Vagina (tissue), 2 donors: ENCODE measurements around the gene SIGMAR1. TPM values are rescaled to one million over a fixed set of nuclear protein-coding genes. Genes with fewer than 3 reads are reported as not detected.

Experiments
- DNase-seq, 2 donors: peaks; one replicate each; pipeline ENCODE4 v3.0.0-alpha.2; 2017; ENCODE audit errors: extremely low spot score in 2 of 2
- H3K27ac ChIP-seq: fragments of 200-600 bp; sonication (generic); one replicate; pipeline ENCODE4 v1.5.1; 2019
- H3K27me3 ChIP-seq: fragments of 200-600 bp; sonication (generic); one replicate; pipeline ENCODE4 v1.5.1; 2019
- H3K36me3 ChIP-seq, 2 donors: fragments of 200-600 bp; sonication (generic); one replicate each; pipeline ENCODE4 v1.5.1; 2017 to 2019
- H3K4me1 ChIP-seq: fragments of 200-600 bp; sonication (generic); one replicate; pipeline ENCODE4 v1.5.1; 2019
- H3K4me3 ChIP-seq, 2 donors: fragments of 200-600 bp; sonication (generic); 1 replicate in 1 of 2; 2 replicates in 1 of 2; pipeline ENCODE4 v1.5.1; 2016 to 2019
- H3K9me3 ChIP-seq: fragments of 200-600 bp; sonication (generic); one replicate; pipeline ENCODE4 v1.5.1; 2019
- POLR2A ChIP-seq, 2 donors: fragments of 450-650 bp; IDR thresholded peaks; one replicate each; pipeline ENCODE4 v1.6.1; 2017; ENCODE audit warnings: antibody characterized with exemption in 2 of 2, mild to moderate bottlenecking in 2 of 2, moderate library complexity in 2 of 2
- POLR2AphosphoS5 ChIP-seq, 2 donors: sonication (generic); formaldehyde crosslinking; IDR thresholded peaks; one replicate each; pipeline ENCODE4 v1.9.0; 2017; ENCODE audit warnings: antibody characterized with exemption in 2 of 2, mild to moderate bottlenecking in 2 of 2, low read depth in 1 of 2; ENCODE audit not compliant: insufficient read depth in 1 of 2
- intact Hi-C: fragments of 100-400 bp; cut with DNase I; formaldehyde crosslinking; loops from one replicate; pipeline ENCODE4 v1.15.1; 2023
- total RNA-seq: library from RNA; depleted of rRNA; stranded (reverse); fragments of >200 nt; gene quantifications from one replicate; pipeline ENCODE4 v1.2.3, GENCODE V29; 2016
- TF ChIP-seq, protein P1 (sequence below), 3 experiments: fragments of 450-650 bp in 2 of 3; fragments of 200-600 bp in 1 of 3; sonication (generic) in 1 of 3; IDR thresholded peaks; one replicate each; pipeline ENCODE4 v1.5.1; 2017 to 2019; ENCODE audit warnings: antibody characterized with exemption in 3 of 3, mild to moderate bottlenecking in 2 of 3, moderate library complexity in 2 of 3

SIGMAR1 gene
- total RNA-seq, 1 donor from 2014 or later, result 79.3 TPM

DNA sequence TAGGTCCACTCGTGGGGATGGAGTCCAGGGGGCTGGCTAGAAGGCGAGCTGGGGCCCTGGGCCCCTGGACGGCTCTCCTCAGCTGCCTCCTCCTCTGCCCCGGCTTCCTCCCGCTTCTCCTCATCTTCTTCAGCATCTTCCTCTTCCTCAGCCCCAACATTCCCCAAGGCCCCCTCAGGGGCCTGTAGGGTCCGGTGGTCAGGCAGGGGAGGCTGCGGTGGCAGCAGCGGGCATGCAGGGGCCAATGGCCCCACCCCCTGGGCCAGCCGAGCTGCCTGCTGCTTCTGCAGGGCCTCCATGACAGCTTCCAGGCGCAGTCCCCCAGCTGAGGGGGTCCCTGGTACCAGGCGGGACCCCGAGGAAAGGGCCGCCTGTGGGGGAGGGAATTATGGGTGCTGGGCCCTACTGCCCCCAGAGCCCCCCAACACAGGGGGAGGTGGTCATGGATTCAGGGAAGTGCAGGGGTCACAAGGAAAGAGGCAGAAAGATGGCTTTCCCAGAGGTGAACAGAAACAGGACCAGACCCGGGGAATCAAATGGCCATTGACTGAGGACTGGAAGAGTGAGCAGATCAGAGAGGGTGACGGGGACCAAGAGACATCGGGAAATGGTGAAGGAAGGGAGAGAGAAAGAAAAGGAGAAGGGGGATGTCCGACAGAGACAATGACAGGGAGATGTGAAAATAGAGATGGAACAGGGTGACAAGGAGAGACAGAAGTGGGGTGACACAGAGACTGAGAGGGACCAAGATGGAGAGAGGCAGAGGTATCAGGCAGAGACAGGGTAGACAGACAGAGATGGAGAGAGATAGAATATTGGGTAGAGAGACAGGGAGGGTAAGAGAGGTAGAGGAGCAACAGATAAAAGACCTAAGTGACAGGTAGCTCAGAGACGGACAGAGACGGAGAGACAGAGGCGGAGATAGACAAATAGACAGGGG, 9.6 kb downstream of the SIGMAR1 start:
- TF ChIP-seq POLR2AphosphoS5 (IDR thresholded peaks at IDR 0.05; ENCODE audit: insufficient read depth in 1 of 2, low read depth in 1 of 2), result no peak
- TF ChIP-seq, protein P1, sequence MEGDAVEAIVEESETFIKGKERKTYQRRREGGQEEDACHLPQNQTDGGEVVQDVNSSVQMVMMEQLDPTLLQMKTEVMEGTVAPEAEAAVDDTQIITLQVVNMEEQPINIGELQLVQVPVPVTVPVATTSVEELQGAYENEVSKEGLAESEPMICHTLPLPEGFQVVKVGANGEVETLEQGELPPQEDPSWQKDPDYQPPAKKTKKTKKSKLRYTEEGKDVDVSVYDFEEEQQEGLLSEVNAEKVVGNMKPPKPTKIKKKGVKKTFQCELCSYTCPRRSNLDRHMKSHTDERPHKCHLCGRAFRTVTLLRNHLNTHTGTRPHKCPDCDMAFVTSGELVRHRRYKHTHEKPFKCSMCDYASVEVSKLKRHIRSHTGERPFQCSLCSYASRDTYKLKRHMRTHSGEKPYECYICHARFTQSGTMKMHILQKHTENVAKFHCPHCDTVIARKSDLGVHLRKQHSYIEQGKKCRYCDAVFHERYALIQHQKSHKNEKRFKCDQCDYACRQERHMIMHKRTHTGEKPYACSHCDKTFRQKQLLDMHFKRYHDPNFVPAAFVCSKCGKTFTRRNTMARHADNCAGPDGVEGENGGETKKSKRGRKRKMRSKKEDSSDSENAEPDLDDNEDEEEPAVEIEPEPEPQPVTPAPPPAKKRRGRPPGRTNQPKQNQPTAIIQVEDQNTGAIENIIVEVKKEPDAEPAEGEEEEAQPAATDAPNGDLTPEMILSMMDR (IDR thresholded peaks at IDR 0.05), result no peak
- no peak for TF ChIP-seq POLR2A (IDR thresholded peaks at IDR 0.05)
- H3K36me3 ChIP-seq, result no peaks in the 10 kb centered on the region
- H3K4me3 ChIP-seq, result peak overlapping the region in 1 of 2 donors; percentile 33
- peaks cover 20% of the 10 kb centered on the region for H3K27me3 ChIP-seq
- no peaks in the 10 kb centered on the region for H3K9me3 ChIP-seq
- DNase-seq, result no peak
- intact Hi-C loops, result no loop called here
- H3K27ac ChIP-seq, result no peak overlapping the region
- peaks cover 13% of the 10 kb centered on the region for H3K4me1 ChIP-seq

GRCh38 chr9:34625186-34625486, 12.5 kb downstream of the SIGMAR1 start:
- DNase-seq, result no peak
- Histone ChIP-seq H3K4me3 (no peak overlapping the region), H3K27ac (no peak overlapping the region), H3K27me3 (peaks cover 20% of the 10 kb centered on the region), H3K36me3 (no peaks in the 10 kb centered on the region), H3K9me3 (no peaks in the 10 kb centered on the region), H3K4me1 (peaks cover 19% of the 10 kb centered on the region)
- TF ChIP-seq POLR2A (IDR thresholded peaks at IDR 0.05), result no peak
- TF ChIP-seq, protein P1 (IDR thresholded peaks at IDR 0.05), result no peak
- intact Hi-C loops, result no loop called here

GRCh38 chr9:34624475-34625185, 13.0 kb downstream of the SIGMAR1 start:
- TF ChIP-seq POLR2A (IDR thresholded peaks at IDR 0.05), result no peak
- TF ChIP-seq POLR2AphosphoS5 (IDR thresholded peaks at IDR 0.05; ENCODE audit: insufficient read depth in 1 of 2, low read depth in 1 of 2), result no peak
- TF ChIP-seq, protein P1 (IDR thresholded peaks at IDR 0.05), result no peak
- intact Hi-C loops, result no loop called here
- Histone ChIP-seq H3K4me1 (peaks cover 23% of the 10 kb centered on the region), H3K4me3 (no peak overlapping the region), H3K27ac (no peak overlapping the region), H3K27me3 (peaks cover 20% of the 10 kb centered on the region), H3K36me3 (no peaks in the 10 kb centered on the region), H3K9me3 (no peaks in the 10 kb centered on the region)
- no peak for DNase-seq

- H3K27me3 ChIP-seq, result peaks cover 20% of the 10 kb centered on the region
- DNase-seq, result no peak
- no peaks in the 10 kb centered on the region for H3K36me3 ChIP-seq
- intact Hi-C loops, result no loop called here
- H3K9me3 ChIP-seq, result no peaks in the 10 kb centered on the region
- peaks cover 28% of the 10 kb centered on the region for H3K4me1 ChIP-seq
- H3K27ac ChIP-seq, result no peak overlapping the region
- peak overlapping the region in 1 of 2 donors; percentile 21 for H3K4me3 ChIP-seq
- TF ChIP-seq POLR2A (IDR thresholded peaks at IDR 0.05), result no peak
- no peak for TF ChIP-seq POLR2AphosphoS5 (IDR thresholded peaks at IDR 0.05; ENCODE audit: insufficient read depth in 1 of 2, low read depth in 1 of 2)
- TF ChIP-seq, protein P1 (IDR thresholded peaks at IDR 0.05), result no peak
These were observed 14.0 kb downstream of the SIGMAR1 start for GRCh38 chr9:34623374-34624235.
